Ascending aorta (tissue), 2 donors: ENCODE results near the gene ZNF618. TPM values are rescaled to one million over a fixed set of nuclear protein-coding genes. Genes with fewer than 3 reads are reported as not detected.
A peak's percentile ranks its signal among the peaks of the same experiment; 100 is the strongest.

ENCODE experiments used
- DNase-seq, 2 donors: peaks; one replicate each; pipeline ENCODE4 v3.0.0-alpha.2; 2019; ENCODE audit warnings: low spot score in 2 of 2
- H3K27ac ChIP-seq, 2 donors: fragments of 200-600 bp; sonication (generic); one replicate each; pipeline ENCODE4 v1.5.1; 2016 to 2017; ENCODE audit warnings: mild to moderate bottlenecking in 1 of 2
- H3K27me3 ChIP-seq: fragments of 200-600 bp; sonication (generic); one replicate; pipeline ENCODE4 v1.5.1; 2017
- H3K36me3 ChIP-seq, 2 donors: fragments of 200-600 bp; sonication (generic); one replicate each; pipeline ENCODE4 v1.5.1; 2016
- H3K4me1 ChIP-seq, 2 donors: fragments of 200-600 bp; sonication (generic); one replicate each; pipeline ENCODE4 v1.5.1; 2016 to 2017; ENCODE audit warnings: mild to moderate bottlenecking in 1 of 2
- H3K4me3 ChIP-seq, 2 donors: fragments of 200-600 bp; sonication (generic); one replicate each; pipeline ENCODE4 v1.5.1; 2016 to 2017; ENCODE audit warnings: mild to moderate bottlenecking in 1 of 2
- H3K9me3 ChIP-seq, 2 donors: fragments of 200-600 bp; sonication (generic); one replicate each; pipeline ENCODE4 v1.5.1; 2016
- intact Hi-C: fragments of 100-400 bp; cut with DNase I; formaldehyde crosslinking; loops from one replicate; pipeline ENCODE4 v1.15.1; 2023
- total RNA-seq: library from RNA; depleted of rRNA; stranded (reverse); fragments of >200 nt; gene quantifications from one replicate; pipeline ENCODE4 v1.1.0, GENCODE V29; 2016
- TF ChIP-seq, protein P1 (sequence below), 3 experiments: fragments of 200-600 bp in 2 of 3; fragments of 450-650 bp in 1 of 3; sonication (generic) in 2 of 3; IDR thresholded peaks; one replicate each; pipeline ENCODE4 v1.5.1; 2016 to 2019; ENCODE audit warnings: antibody characterized with exemption in 3 of 3, mild to moderate bottlenecking in 1 of 3, moderate library complexity in 1 of 3

Gene ZNF618
- total RNA-seq, 1 donor from 2014 or later = 16.1 TPM

DNA sequence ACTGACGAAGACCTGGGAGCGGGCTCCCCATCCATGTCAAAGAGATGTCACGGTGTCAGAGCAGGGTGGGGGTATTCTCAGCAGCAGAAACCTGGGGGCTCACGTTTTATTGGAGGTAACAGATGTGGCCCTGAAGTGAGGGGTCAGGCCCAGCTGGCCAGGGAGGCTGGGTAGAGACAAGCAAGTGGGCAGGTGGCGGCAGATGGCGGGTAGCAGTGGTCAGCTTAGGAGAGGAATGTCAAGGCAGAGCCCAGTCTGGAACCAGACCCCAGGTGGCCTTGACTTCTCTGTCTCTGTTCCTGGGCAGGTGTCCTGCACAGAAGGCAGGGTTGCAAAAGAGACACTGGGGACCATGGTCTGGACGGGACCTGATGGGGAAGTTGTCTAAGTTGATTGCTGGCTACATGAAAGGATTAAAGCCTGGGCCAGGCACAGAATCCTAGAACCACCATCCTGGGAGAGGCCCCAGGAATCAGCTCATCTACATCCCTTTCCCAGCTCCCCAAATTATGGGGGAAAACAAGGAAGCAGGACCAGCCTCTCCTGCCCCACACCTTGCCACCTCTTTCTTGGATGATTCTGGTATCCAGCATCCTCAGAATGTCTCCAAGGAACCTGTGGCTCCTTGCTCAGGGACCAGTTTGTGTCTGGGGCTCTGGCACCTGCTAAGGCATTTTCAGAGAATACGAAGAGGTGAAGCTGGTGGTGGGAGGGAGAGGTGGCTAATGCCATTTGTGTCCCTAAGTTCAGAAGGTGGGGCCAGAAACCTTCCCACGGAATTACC is 129.5 kb downstream of the ZNF618 start:
- peak overlapping the region in 1 of 2 donors; percentile 92 for H3K27ac ChIP-seq
- peaks cover 14 to 33% of the 10 kb centered on the region in 2 donors for H3K36me3 ChIP-seq
- H3K9me3 ChIP-seq = no peaks in the 10 kb centered on the region
- TF ChIP-seq, protein P1, sequence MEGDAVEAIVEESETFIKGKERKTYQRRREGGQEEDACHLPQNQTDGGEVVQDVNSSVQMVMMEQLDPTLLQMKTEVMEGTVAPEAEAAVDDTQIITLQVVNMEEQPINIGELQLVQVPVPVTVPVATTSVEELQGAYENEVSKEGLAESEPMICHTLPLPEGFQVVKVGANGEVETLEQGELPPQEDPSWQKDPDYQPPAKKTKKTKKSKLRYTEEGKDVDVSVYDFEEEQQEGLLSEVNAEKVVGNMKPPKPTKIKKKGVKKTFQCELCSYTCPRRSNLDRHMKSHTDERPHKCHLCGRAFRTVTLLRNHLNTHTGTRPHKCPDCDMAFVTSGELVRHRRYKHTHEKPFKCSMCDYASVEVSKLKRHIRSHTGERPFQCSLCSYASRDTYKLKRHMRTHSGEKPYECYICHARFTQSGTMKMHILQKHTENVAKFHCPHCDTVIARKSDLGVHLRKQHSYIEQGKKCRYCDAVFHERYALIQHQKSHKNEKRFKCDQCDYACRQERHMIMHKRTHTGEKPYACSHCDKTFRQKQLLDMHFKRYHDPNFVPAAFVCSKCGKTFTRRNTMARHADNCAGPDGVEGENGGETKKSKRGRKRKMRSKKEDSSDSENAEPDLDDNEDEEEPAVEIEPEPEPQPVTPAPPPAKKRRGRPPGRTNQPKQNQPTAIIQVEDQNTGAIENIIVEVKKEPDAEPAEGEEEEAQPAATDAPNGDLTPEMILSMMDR (IDR thresholded peaks at IDR 0.05) = no peak
- intact Hi-C loops = no loop called here
- H3K4me3 ChIP-seq = no peak overlapping the region
- no peaks in the 10 kb centered on the region for H3K27me3 ChIP-seq
- DNase-seq = peak in 1 of 2 donors; percentile 56
- peaks cover 6 to 15% of the 10 kb centered on the region in 2 donors for H3K4me1 ChIP-seq

DNA sequence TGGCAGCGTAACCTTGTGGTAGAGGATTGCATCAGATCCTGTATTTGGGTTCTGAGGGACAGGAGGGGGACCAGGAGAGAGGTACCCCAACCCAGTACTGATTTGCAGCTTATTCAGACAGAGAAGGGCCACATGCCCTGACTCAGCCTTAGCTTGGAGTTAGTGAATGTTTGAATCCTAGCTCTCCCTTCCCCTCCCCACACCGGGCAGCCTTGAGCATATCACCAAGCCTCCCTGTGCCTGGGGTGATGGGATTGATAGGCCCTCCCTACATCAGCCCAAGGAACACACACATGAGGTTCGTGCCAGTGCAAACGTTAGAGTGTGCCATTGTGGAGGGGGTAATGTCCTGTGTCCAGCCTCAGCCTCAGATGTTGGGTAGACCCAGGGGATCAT is 130.0 kb downstream of the ZNF618 start:
- Histone ChIP-seq H3K27ac (no peak overlapping the region), H3K27me3 (no peaks in the 10 kb centered on the region), H3K4me3 (no peak overlapping the region), H3K4me1 (peaks cover 6 to 15% of the 10 kb centered on the region in 2 donors), H3K36me3 (peaks cover 19 to 38% of the 10 kb centered on the region in 2 donors), H3K9me3 (no peaks in the 10 kb centered on the region)
- DNase-seq = peak in 1 of 2 donors; percentile 30
- TF ChIP-seq, protein P1 (IDR thresholded peaks at IDR 0.05) = no peak
- intact Hi-C loops = no loop called here

DNA sequence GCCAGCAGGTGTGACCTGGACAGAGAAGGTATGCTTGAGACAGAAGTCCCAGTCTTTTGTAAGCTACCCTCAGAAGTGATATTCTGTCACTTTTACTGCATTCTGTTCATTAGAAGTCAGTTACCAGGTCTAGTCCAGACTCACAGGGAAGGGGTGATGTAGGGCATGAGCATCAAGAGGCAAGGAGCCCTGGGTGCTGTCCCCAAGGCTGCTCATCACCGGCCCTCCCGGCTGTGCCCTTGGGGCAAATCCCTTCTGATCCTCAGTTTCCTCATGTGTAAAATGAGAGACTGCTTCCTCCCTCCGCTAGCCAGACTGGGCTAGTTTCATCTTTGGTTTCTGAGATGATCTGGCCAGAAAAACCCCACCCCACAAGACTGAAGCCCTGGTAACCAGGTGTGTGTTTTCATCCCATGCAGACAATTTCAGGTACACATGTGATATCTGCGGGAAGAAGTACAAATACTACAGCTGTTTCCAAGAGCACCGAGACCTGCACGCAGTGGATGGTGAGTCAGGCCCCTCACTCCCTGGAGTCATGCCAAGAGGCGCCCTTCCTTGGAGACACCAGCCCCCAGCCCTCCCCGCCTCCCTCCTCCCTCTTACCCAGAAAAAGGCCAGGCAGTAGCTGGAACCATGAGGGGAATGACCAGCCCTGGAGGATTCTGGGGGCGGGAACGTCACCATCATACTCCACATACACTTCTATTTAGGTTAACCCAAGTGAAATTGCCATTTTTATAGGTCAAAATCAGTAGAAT is 131.0 kb downstream of the ZNF618 start:
- DNase-seq = peak in 1 of 2 donors; percentile 58
- Histone ChIP-seq H3K9me3 (no peaks in the 10 kb centered on the region), H3K27ac (no peak overlapping the region), H3K27me3 (no peaks in the 10 kb centered on the region), H3K4me1 (peaks cover 6 to 15% of the 10 kb centered on the region in 2 donors), H3K36me3 (peaks cover 23 to 44% of the 10 kb centered on the region in 2 donors), H3K4me3 (no peak overlapping the region)
- intact Hi-C loops = no loop called here
- TF ChIP-seq, protein P1 (IDR thresholded peaks at IDR 0.05) = no peak

DNA sequence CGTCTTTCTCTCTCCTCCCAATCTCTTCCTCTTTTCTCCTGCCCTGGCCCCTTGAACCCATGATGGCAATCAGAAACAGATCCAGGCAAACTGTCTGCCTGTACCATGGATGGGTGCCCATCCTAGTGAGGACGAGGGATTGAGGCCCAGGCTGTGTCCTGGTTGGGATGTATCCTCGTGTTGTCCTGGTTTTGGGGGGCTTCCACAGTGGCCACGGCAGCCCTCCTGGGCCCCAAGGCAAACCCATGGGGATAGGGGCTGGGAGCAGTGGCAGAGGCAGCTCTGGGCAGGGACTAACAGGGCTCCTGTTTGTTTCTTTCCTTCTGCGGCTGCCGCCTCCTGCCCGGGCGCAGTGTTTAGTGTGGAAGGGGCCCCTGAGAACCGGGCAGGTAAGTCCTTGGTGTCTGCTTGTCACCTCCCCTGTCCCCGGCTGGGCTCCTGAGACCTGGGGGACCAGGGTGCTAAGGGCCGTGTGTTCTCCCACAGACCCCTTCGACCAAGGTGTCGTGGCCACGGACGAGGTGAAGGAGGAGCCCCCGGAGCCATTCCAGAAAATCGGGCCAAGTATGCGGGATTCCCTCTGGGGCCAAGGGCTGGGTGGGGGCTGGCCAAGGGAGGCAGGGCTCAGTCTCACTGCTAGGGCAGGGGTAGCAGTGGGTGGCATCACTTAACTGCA is 132.0 kb downstream of the ZNF618 start:
- Histone ChIP-seq H3K9me3 (no peaks in the 10 kb centered on the region), H3K27me3 (no peaks in the 10 kb centered on the region), H3K4me3 (no peak overlapping the region), H3K27ac (no peak overlapping the region), H3K36me3 (peaks cover 23 to 48% of the 10 kb centered on the region in 2 donors), H3K4me1 (peaks cover 6 to 11% of the 10 kb centered on the region in 2 donors)
- intact Hi-C loops = no loop called here
- peak in 1 of 2 donors; percentile 59 for DNase-seq
- TF ChIP-seq, protein P1 (IDR thresholded peaks at IDR 0.05) = no peak

DNA sequence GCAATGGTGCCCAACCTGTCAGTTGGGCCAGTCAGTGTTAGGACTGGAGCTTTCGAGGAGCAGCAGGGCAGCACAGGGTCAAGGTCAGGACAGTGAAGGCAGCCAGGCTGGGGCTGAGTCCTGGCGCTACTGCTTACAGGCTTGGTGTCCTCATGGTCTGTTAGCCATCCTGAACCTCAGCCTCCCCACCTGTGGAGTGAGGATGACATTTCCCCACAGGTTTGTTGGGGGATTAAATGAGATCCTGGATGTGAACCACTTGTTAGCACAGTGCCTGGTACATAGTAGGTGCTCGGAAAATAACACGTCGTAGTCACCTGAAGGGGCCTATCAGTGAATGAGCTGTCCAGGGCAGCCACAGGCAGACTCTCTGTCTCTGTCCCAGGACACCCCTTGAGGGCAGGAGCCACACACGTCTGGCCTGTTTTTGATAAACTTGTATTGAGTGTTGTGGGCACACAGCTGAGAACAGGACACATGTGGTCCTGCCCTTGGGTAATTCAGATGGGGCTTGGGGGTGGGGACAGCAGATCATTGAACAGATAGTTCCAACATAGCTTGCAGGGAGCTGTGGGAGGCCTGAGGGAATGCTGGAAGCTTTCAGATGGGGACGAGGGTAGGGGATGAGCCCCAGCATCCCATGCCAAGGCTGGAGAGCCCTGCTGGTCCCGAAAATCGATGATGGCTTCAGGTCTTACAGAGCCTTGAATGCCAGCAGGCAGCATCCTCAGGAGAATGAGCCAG is 132.7 kb downstream of the ZNF618 start:
- Histone ChIP-seq H3K4me3 (no peak overlapping the region), H3K27me3 (no peaks in the 10 kb centered on the region), H3K9me3 (no peaks in the 10 kb centered on the region), H3K27ac (no peak overlapping the region), H3K4me1 (peaks cover 2 to 9% of the 10 kb centered on the region in 2 donors), H3K36me3 (peaks cover 23 to 51% of the 10 kb centered on the region in 2 donors)
- intact Hi-C loops = no loop called here
- TF ChIP-seq, protein P1 (IDR thresholded peaks at IDR 0.05) = no peak
- DNase-seq = peak in 1 of 2 donors; percentile 52
